ENCODE measurements around the gene IGFBP7.

IGFBP7 gene

DNA sequence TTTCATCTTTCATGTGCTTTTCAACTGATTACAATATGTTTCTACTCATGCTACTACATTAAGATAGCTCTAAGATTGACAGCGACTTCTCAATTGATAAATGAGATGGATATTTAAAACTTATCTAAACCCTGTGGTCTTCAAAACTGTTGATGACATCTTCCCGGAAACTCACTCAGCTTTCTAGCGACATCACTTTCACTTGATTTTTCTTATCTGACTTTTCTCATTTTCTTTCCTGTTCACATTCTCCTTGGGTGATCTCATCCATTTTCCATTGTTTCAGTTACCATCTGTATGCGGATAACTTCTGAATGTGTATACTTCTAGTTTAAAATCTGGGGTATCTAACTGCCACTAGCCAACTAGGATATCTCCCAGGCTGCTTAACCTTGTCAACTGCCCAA is 128.4 kb downstream of the IGFBP7 start:
- Histone ChIP-seq H3K9ac (ENCODE audit: low read depth, low read length) (no peak overlapping the region), H3K9me3 (ENCODE audit: insufficient read depth, low read depth, low read length) (no peaks in the 10 kb centered on the region), H3K27me3 (ENCODE audit: insufficient read depth, low read length) (no peaks in the 10 kb centered on the region), H3K27ac (ENCODE audit: low read depth, low read length) (no peak overlapping the region), H3K36me3 (ENCODE audit: insufficient read depth, low read length) (peaks cover 13% of the 10 kb centered on the region), H3K4me3 (ENCODE audit: low read length) (no peak overlapping the region), H3K4me1 (ENCODE audit: insufficient read depth, low read length) (no peaks in the 10 kb centered on the region)
- WGBS: 89% methylated on average over 3 of the region's 4 CpGs
